K562 (cell line): Measurements from ENCODE around the gene AKR1A1. TPM values are rescaled to one million over a fixed set of nuclear protein-coding genes. Genes with fewer than 3 reads are reported as not detected.

Experiments
- CUX1 ChIP-seq: fragments of 200-800 bp; sonication (Bioruptor generic); IDR thresholded peaks from 2 replicates; pipeline ENCODE4 v1.6.1; 2016; ENCODE audit warnings: missing genetic modification characterization, missing compliant biosample characterization
- ELK3 ChIP-seq: fragments of 450-650 bp; formaldehyde crosslinking; IDR thresholded peaks from 2 replicates; pipeline ENCODE4 v1.4.0; 2020; ENCODE audit warnings: mild to moderate bottlenecking
- MIER1 ChIP-seq: fragments of 450-650 bp; IDR thresholded peaks from 2 replicates; pipeline ENCODE4 v1.6.1; 2016; ENCODE audit warnings: antibody characterized with exemption, mild to moderate bottlenecking, low read depth
- MLX ChIP-seq, 2 experiments: fragments of 450-650 bp in 1 of 2; sonication (generic) in 1 of 2; formaldehyde crosslinking; conservative IDR thresholded peaks; 2 replicates each; pipeline versions ENCODE4 v1.4.0 to v1.8.1; 2020 to 2022; ENCODE audit warnings: mild to moderate bottlenecking in 1 of 2, missing genetic modification reagents in 1 of 2
- POLR2AphosphoS5 ChIP-seq: IDR thresholded peaks from 2 replicates; pipeline ENCODE4 v1.6.1; 2011; ENCODE audit warnings: mild to moderate bottlenecking, low read depth, low read length, moderate library complexity; ENCODE audit not compliant: control insufficient read depth, insufficient read depth
- PREB ChIP-seq: sonication (generic); formaldehyde crosslinking; IDR thresholded peaks from 2 replicates; pipeline ENCODE4 v1.8.1; 2023; ENCODE audit warnings: mild to moderate bottlenecking, missing genetic modification reagents
- RBFOX2 ChIP-seq: fragments of 200-400 bp; formaldehyde crosslinking; IDR thresholded peaks from 2 replicates; pipeline ENCODE4 v1.6.1; 2017; ENCODE audit warnings: low read depth, mild to moderate bottlenecking, low read length, moderate library complexity
- SP2 ChIP-seq: IDR thresholded peaks from 2 replicates; pipeline ENCODE4 v1.6.1; 2011; ENCODE audit warnings: mild to moderate bottlenecking, low read depth, low read length, moderate library complexity; ENCODE audit not compliant: poor library complexity, severe bottlenecking; ENCODE audit errors: extremely low read depth
- SUPT5H ChIP-seq: fragments of 450-650 bp; IDR thresholded peaks from 2 replicates; pipeline ENCODE4 v1.6.1; 2016
- ZBTB33 ChIP-seq: sonication (generic); formaldehyde crosslinking; IDR thresholded peaks from 2 replicates; pipeline ENCODE4 v1.8.1; 2023; ENCODE audit warnings: mild to moderate bottlenecking, missing genetic modification reagents
- ZNF668 ChIP-seq: fragments of 250-450 bp; sonication (Bioruptor Pico); IDR thresholded peaks from 2 replicates; pipeline ENCODE4 v1.8.0; 2022; ENCODE audit warnings: mild to moderate bottlenecking, inconsistent platforms
- ZZZ3 ChIP-seq: fragments of 450-650 bp; IDR thresholded peaks from 2 replicates; pipeline ENCODE4 v1.6.1; 2016; ENCODE audit warnings: antibody characterized with exemption, mild to moderate bottlenecking, moderate library complexity
- polyA plus RNA-seq, 8 experiments: library from polyadenylated mRNA; depleted of rRNA in 4 of 8; stranded (reverse) in 5 of 8; unstranded in 3 of 8; fragments of >200 nt; fragmentation: Nextera tagmentation in 2 of 8; fragmentation: Illumina TruSeq in 1 of 8; extraction: Ambion mirVana in 2 of 8; extraction: Trizol in 1 of 8; gene quantifications; 2 replicates each; pipeline versions ENCODE4 v1.2.1 to v1.2.3, GENCODE V29; 2011 to 2014; ENCODE audit warnings: inconsistent platforms in 1 of 8, missing spikeins in 1 of 8
- total RNA-seq, 7 experiments: library from RNA; depleted of rRNA in 6 of 7; stranded (reverse); fragments of >200 nt in 6 of 7; fragmentation: Illumina TruSeq in 2 of 7; extraction: Trizol in 2 of 7; gene quantifications; 2 replicates each; pipeline versions ENCODE4 v1.2.1 to v1.2.3, GENCODE V29; 2011 to 2021; ENCODE audit warnings: low replicate concordance in 1 of 7

AKR1A1 gene
- total and polyA plus RNA-seq, 9 of the 15 experiments (the other 6 are each of a cell fraction or from before 2014, with no cell fraction given): 68.6 to 211 (median 132) TPM

GRCh38 chr1:45510036-45510971 lies 40.3 kb upstream of the AKR1A1 start (continued):
- TF ChIP-seq CUX1 (CRISPR knock-in tag): no peak
- TF ChIP-seq MLX (CRISPR knock-in tag; conservative IDR thresholded peaks at IDR 0.05): no peak
- TF ChIP-seq PREB (CRISPR knock-in tag): no peak
- TF ChIP-seq ELK3: no peak
- TF ChIP-seq ZBTB33 (CRISPR knock-in tag): no peak
- TF ChIP-seq ZZZ3: no peak
- TF ChIP-seq POLR2AphosphoS5: peak; percentile 26; the same call in 1 of the 2 replicates
- no peak for TF ChIP-seq MIER1
- TF ChIP-seq ZNF668 (CRISPR knock-in tag): no peak
- TF ChIP-seq SUPT5H: peak; percentile 33
- peak; percentile 41; the same call in 1 of the 2 replicates for TF ChIP-seq RBFOX2
- TF ChIP-seq SP2: no peak
